HEK293T (cell line): Measurements from ENCODE around the gene DIPK1A.

Experiments
- CTBP1 ChIP-seq: fragments of 450-650 bp; IDR thresholded peaks from 2 replicates; pipeline ENCODE4 v1.6.1; 2016; ENCODE audit warnings: borderline replicate concordance
- FOXK2 ChIP-seq: fragments of 450-650 bp; IDR thresholded peaks from 2 replicates; pipeline ENCODE4 v1.6.1; 2016; ENCODE audit warnings: mild to moderate bottlenecking
- FOXM1 ChIP-seq: fragments of 450-650 bp; IDR thresholded peaks from 2 replicates; pipeline ENCODE4 v1.6.1; 2017; ENCODE audit warnings: mild to moderate bottlenecking, borderline replicate concordance
- SP1 ChIP-seq: fragments of 450-650 bp; IDR thresholded peaks from 2 replicates; pipeline ENCODE4 v1.6.1; 2017
- TARDBP ChIP-seq: fragments of 450-650 bp; IDR thresholded peaks from 2 replicates; pipeline ENCODE4 v1.6.1; 2016

GRCh38 chr1:92854101-92854785 is 107.0 kb downstream of the DIPK1A start:
- no peak for TF ChIP-seq FOXM1
- TF ChIP-seq TARDBP, result no peak
- TF ChIP-seq CTBP1, result no peak
- no peak for TF ChIP-seq SP1
- TF ChIP-seq FOXK2, result no peak
